ENCODE data around the gene AGAP1. TPM values are rescaled to one million over a fixed set of nuclear protein-coding genes. Genes with fewer than 3 reads are reported as not detected.
A peak's percentile ranks its signal among the peaks of the same experiment; 100 is the strongest.

AGAP1 gene
- total RNA-seq, 1 donor from 2014 or later, result 36.2 TPM

DNA sequence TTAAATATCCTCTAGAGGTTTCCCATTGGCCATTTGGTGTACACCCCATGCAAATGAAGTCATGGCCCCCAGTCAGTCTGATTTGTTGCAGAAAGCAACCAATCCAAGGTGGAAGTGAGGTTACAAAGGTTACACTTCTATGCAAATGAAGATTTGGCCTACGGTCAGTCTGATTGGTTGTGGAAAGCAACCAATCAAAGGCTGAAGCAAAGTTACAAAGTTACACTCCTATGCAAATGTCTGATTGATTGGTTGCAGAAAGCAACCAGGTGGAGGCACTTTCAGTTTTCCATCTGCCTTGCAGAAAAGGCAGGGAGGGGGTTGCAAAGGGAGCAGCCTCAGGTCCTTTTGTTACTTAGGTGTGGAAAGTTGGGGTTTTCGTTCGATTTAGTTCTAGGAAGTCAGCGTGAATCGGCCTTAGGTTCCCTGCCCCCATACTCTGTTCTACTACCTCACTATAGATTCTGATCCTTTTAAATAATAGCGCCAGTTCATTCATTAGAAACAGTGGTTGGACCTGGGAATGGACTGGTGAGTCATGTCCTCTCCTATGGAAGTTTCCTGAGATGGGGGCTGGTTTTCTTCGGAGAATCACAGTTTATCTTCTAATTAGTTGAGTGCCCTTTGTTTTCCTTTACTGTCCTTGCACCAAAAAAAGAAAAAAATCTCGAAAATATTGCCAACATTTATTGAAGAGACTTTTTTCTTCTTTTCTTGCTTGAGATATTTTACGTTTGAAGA, 279.5 kb downstream of the AGAP1 start:
- intact Hi-C loops (cut with DNase I), result no loop called here
- H3K27ac ChIP-seq, result no peak overlapping the region
- H3K4me3 ChIP-seq, result no peak overlapping the region
- H3K9me3 ChIP-seq, result no peaks in the 10 kb centered on the region
- no peak for DNase-seq
- no peak for ATAC-seq
- no peaks in the 10 kb centered on the region for H3K4me1 ChIP-seq
- peaks cover 8% of the 10 kb centered on the region for H3K36me3 ChIP-seq
- TF ChIP-seq, protein P1, sequence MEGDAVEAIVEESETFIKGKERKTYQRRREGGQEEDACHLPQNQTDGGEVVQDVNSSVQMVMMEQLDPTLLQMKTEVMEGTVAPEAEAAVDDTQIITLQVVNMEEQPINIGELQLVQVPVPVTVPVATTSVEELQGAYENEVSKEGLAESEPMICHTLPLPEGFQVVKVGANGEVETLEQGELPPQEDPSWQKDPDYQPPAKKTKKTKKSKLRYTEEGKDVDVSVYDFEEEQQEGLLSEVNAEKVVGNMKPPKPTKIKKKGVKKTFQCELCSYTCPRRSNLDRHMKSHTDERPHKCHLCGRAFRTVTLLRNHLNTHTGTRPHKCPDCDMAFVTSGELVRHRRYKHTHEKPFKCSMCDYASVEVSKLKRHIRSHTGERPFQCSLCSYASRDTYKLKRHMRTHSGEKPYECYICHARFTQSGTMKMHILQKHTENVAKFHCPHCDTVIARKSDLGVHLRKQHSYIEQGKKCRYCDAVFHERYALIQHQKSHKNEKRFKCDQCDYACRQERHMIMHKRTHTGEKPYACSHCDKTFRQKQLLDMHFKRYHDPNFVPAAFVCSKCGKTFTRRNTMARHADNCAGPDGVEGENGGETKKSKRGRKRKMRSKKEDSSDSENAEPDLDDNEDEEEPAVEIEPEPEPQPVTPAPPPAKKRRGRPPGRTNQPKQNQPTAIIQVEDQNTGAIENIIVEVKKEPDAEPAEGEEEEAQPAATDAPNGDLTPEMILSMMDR (IDR thresholded peaks at IDR 0.05), result no peak
- H3K27me3 ChIP-seq (ENCODE audit: low read depth), result no peaks in the 10 kb centered on the region

DNA sequence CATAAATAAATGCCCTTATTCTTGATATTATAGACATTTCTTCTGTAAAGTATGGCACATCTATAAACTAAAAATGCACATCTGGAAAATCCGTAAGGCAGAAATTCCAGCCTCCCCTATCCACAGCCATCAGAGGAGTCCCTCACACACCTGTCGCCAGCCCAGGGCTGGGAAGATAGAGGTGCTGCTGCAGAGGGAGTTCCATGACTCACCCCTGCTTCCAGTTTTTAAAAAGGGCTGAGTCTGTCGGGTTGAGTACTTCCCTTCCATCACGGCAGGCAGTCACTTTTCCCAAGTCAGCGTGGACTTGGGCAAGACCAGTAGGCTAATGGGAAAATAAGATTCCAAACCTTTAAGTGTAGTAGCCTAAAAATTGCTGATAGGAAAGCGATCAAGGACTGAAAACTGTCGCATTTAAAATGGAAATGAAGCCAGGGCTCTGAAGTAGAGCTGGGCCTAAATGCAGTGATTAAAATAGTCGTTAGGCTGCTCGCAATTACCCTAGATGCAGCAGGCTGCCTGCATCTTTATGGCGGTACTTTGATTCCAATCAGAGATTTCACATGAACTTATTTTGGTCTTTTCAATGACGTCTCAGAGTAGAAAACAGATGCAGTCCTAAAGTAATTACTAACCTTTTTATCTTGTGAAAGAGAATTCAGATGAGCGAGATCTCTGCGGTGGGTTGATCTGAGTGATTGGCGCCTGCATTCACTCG, 280.5 kb downstream of the AGAP1 start:
- no peak for DNase-seq
- Histone ChIP-seq H3K4me3 (no peak overlapping the region), H3K27me3 (ENCODE audit: low read depth) (no peaks in the 10 kb centered on the region), H3K4me1 (no peaks in the 10 kb centered on the region), H3K9me3 (no peaks in the 10 kb centered on the region), H3K36me3 (peaks cover 15% of the 10 kb centered on the region), H3K27ac (no peak overlapping the region)
- intact Hi-C loops (cut with DNase I), result no loop called here
- TF ChIP-seq, protein P1 (IDR thresholded peaks at IDR 0.05), result no peak
- ATAC-seq, result no peak

DNA sequence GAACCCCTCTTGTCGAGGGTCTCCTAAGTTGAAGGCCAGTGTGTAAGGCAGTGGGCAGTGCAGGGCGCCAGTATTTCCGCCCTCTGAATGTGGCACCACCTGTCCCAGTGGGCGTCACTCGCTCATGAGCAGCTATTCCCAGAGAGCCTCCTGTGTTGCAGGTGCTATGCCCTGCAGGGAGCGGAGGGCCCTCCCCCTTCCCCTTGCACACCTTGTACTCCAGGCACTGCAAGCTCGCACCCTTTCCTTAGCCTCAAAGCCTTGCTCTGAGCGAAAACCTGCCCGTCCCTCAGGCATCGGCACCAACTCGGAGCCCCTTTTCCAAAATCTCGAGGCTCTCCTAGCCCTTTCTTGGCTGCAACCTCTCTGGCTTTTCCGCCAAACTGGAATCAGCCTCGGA, 282.7 kb downstream of the AGAP1 start:
- Histone ChIP-seq H3K9me3 (no peaks in the 10 kb centered on the region), H3K4me1 (no peaks in the 10 kb centered on the region), H3K4me3 (no peak overlapping the region), H3K27ac (no peak overlapping the region), H3K36me3 (peaks cover 11% of the 10 kb centered on the region), H3K27me3 (ENCODE audit: low read depth) (no peaks in the 10 kb centered on the region)
- ATAC-seq (no peak), DNase-seq (no peak)
- TF ChIP-seq, protein P1 (IDR thresholded peaks at IDR 0.05), result no peak
- intact Hi-C loops (cut with DNase I), result no loop called here

DNA sequence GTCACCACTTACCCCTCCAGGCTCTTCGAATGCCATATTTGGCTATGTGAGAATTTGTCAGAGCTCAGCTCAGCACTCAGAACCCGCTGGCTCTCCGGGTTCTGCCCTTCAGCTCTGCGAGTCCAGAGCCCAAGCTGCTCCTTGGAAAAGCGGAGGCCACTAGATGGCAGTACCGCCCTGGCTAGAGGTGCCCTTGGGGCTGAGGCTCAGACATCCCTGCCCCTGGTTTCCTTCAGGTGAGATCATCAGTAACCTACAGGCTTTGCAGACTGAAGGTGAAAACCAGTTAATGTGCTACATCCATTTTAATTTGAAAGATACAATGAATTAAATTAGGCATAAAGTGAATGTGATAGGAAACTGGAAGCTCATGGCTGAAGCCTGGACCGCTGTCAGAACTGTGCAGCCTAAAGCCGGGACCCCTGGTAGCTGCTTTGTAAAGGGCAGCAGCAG, 285.6 kb downstream of the AGAP1 start:
- DNase-seq (peak; percentile 68), ATAC-seq (peak; percentile 88 to 89)
- H3K27me3 ChIP-seq (ENCODE audit: low read depth), result no peaks in the 10 kb centered on the region
- TF ChIP-seq, protein P1 (IDR thresholded peaks at IDR 0.05), result peak; percentile 82
- H3K36me3 ChIP-seq, result peaks cover 7% of the 10 kb centered on the region
- H3K27ac ChIP-seq, result no peak overlapping the region
- H3K4me1 ChIP-seq, result no peaks in the 10 kb centered on the region
- no peak overlapping the region for H3K4me3 ChIP-seq
- no peaks in the 10 kb centered on the region for H3K9me3 ChIP-seq
- intact Hi-C loops (cut with DNase I), result no loop called here

DNA sequence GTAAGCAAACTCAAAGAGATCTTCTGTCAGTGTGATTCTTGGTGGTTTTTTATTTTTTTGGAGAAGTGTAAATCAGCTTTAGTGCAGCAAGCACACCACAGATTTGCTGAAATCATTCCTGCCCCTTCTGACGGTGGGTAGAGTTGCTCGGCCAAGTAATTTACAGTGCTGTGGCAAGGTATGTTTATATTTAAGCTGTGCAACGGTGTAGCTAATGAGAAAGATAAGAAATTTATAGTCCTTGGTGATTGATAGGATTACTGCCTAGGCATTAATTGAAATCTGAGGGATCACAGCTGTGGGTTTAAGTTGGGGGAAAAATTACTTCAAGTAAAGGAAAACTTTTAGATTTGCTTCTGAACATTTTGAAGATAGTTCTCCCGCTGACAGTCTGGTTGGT, 286.6 kb downstream of the AGAP1 start:
- Histone ChIP-seq H3K36me3 (peaks cover 7% of the 10 kb centered on the region), H3K4me3 (no peak overlapping the region), H3K27ac (no peak overlapping the region), H3K4me1 (no peaks in the 10 kb centered on the region), H3K27me3 (ENCODE audit: low read depth) (no peaks in the 10 kb centered on the region), H3K9me3 (no peaks in the 10 kb centered on the region)
- intact Hi-C loops (cut with DNase I), result loop anchor here (10.0 kb wide), 1 partner anchor 394 kb away; no protein-coding TSS in a partner anchor
- ATAC-seq (no peak), DNase-seq (no peak)
- TF ChIP-seq, protein P1 (IDR thresholded peaks at IDR 0.05), result no peak

Data from lower lobe of right lung (tissue), 2 donors.